Astrocyte (in vitro differentiated cells and primary cell): Measurements from ENCODE around the gene GDF7. TPM values are rescaled to one million over a fixed set of nuclear protein-coding genes. Genes with fewer than 3 reads are reported as not detected.

Source experiments
- DNase-seq: peaks from one replicate; pipeline ENCODE4 v3.0.0-alpha.2; 2010; ENCODE audit warnings: low read depth
- FAIRE-seq: peaks from 2 replicates; lab custom pipeline; 2011; peaks lifted over from hg19 to GRCh38; lab: Jason Lieb, UNC
- H2AFZ ChIP-seq: 2 replicates; pipeline ENCODE4 v1.6.0; 2012; ENCODE audit warnings: low read depth, low read length, inconsistent platforms
- H3K27ac ChIP-seq: 2 replicates; pipeline ENCODE4 v1.5.1; 2011; ENCODE audit warnings: low read depth, low read length, inconsistent platforms
- H3K27me3 ChIP-seq: 2 replicates; pipeline ENCODE4 v1.6.0; 2011; ENCODE audit warnings: low read length, inconsistent platforms; ENCODE audit not compliant: insufficient read depth
- H3K36me3 ChIP-seq: 2 replicates; pipeline ENCODE4 v1.5.1; 2011; ENCODE audit warnings: low read length, inconsistent platforms; ENCODE audit not compliant: insufficient read depth
- H3K4me1 ChIP-seq: 2 replicates; pipeline ENCODE4 v1.5.1; 2011; ENCODE audit warnings: low read length, inconsistent platforms; ENCODE audit not compliant: insufficient read depth
- H3K4me2 ChIP-seq: 2 replicates; pipeline ENCODE4 v1.6.0; 2012; ENCODE audit warnings: low read length, inconsistent platforms
- H3K4me3 ChIP-seq: 2 replicates; pipeline ENCODE4 v1.5.1; 2011; ENCODE audit warnings: low read depth, mild to moderate bottlenecking, low read length, inconsistent platforms; ENCODE audit not compliant: insufficient read depth
- H3K79me2 ChIP-seq: 2 replicates; pipeline ENCODE4 v1.6.0; 2012; ENCODE audit warnings: mild to moderate bottlenecking, low read length, inconsistent platforms; ENCODE audit not compliant: insufficient read depth
- H3K9ac ChIP-seq: 2 replicates; pipeline ENCODE4 v1.6.0; 2012; ENCODE audit warnings: mild to moderate bottlenecking, low read length, inconsistent platforms
- H3K9me3 ChIP-seq: 2 replicates; pipeline ENCODE4 v1.5.1; 2012; ENCODE audit warnings: low read depth, mild to moderate bottlenecking, low read length, inconsistent platforms; ENCODE audit not compliant: insufficient read depth
- H4K20me1 ChIP-seq: 2 replicates; pipeline ENCODE4 v1.6.0; 2012; ENCODE audit warnings: low read length, inconsistent platforms; ENCODE audit not compliant: insufficient read depth
- H3K27ac Mint-ChIP-seq: one replicate; pipeline ENCODE4 v1.8.0; 2021; ENCODE audit warnings: mild to moderate bottlenecking, mixed read lengths; ENCODE audit not compliant: unreplicated experiment
- H3K27me3 Mint-ChIP-seq: one replicate; pipeline ENCODE4 v1.8.0; 2021; ENCODE audit warnings: low read depth, mixed read lengths; ENCODE audit not compliant: unreplicated experiment
- H3K36me3 Mint-ChIP-seq: one replicate; pipeline ENCODE4 v1.8.0; 2021; ENCODE audit warnings: low read depth, mixed read lengths; ENCODE audit not compliant: unreplicated experiment
- H3K4me1 Mint-ChIP-seq: one replicate; pipeline ENCODE4 v1.8.0; 2021; ENCODE audit warnings: low read depth, mixed read lengths; ENCODE audit not compliant: unreplicated experiment
- H3K4me3 Mint-ChIP-seq: one replicate; pipeline ENCODE4 v1.8.0; 2021; ENCODE audit warnings: mild to moderate bottlenecking, moderate library complexity, mixed read lengths; ENCODE audit not compliant: unreplicated experiment
- H3K9me3 Mint-ChIP-seq: one replicate; pipeline ENCODE4 v1.8.0; 2021; ENCODE audit warnings: mild to moderate bottlenecking, mixed read lengths; ENCODE audit not compliant: unreplicated experiment
- CTCF ChIP-seq: IDR thresholded peaks from 2 replicates; pipeline ENCODE4 v1.5.1; 2011; ENCODE audit warnings: low read depth, mild to moderate bottlenecking, inconsistent platforms, low read length, moderate library complexity; ENCODE audit not compliant: insufficient read depth
- EZH2 ChIP-seq: IDR thresholded peaks from 2 replicates; pipeline ENCODE4 v1.6.1; 2012; ENCODE audit warnings: mild to moderate bottlenecking, low read length, inconsistent platforms; ENCODE audit not compliant: insufficient read depth
- total RNA-seq: library from RNA; stranded (reverse); gene quantifications from 2 replicates; pipeline ENCODE4 v1.2.1, GENCODE V29; 2021

Gene GDF7
- total RNA-seq, 1 donor from 2014 or later, result 1.9 TPM

GRCh38 chr2:20674309-20674965 is 7.5 kb downstream of the GDF7 start:
- Histone ChIP-seq H3K27ac (no peak overlapping the region), H4K20me1 (no peaks in the 10 kb centered on the region), H3K79me2 (no peaks in the 10 kb centered on the region), H2AFZ (no peak overlapping the region), H3K4me2 (no peak overlapping the region), H3K36me3 (no peaks in the 10 kb centered on the region), H3K4me3 (no peak overlapping the region), H3K4me1 (peaks cover 10% of the 10 kb centered on the region), H3K9me3 (no peaks in the 10 kb centered on the region), H3K27me3 (peaks cover 45% of the 10 kb centered on the region), H3K9ac (no peak overlapping the region)
- FAIRE-seq (no peak), DNase-seq (no peak)
- no peak for TF ChIP-seq EZH2
- no peak for TF ChIP-seq CTCF
- peaks cover 4% of the 10 kb centered on the region for H3K9me3 Mint-ChIP-seq
- peaks cover 2% of the 10 kb centered on the region for H3K36me3 Mint-ChIP-seq
- H3K4me3 Mint-ChIP-seq, result no peak overlapping the region
- H3K27ac Mint-ChIP-seq, result no peak overlapping the region
- H3K27me3 Mint-ChIP-seq, result peaks cover 33% of the 10 kb centered on the region
- H3K4me1 Mint-ChIP-seq, result peaks cover 4% of the 10 kb centered on the region

- peak; percentile 64 for DNase-seq
- Histone ChIP-seq H3K36me3 (no peaks in the 10 kb centered on the region), H3K9me3 (no peaks in the 10 kb centered on the region), H3K4me2 (peak overlapping the region; percentile 15), H2AFZ (no peak overlapping the region), H3K27ac (no peak overlapping the region), H3K4me1 (peaks cover 7% of the 10 kb centered on the region), H3K79me2 (no peaks in the 10 kb centered on the region), H4K20me1 (no peaks in the 10 kb centered on the region), H3K4me3 (no peak overlapping the region), H3K9ac (no peak overlapping the region), H3K27me3 (peaks cover 38% of the 10 kb centered on the region)
- TF ChIP-seq CTCF (no peak), EZH2 (no peak)
- Mint-ChIP-seq H3K27me3 (peaks cover 27% of the 10 kb centered on the region), H3K4me3 (no peak overlapping the region), H3K4me1 (peaks cover 4% of the 10 kb centered on the region), H3K27ac (no peak overlapping the region), H3K9me3 (peaks cover 4% of the 10 kb centered on the region), H3K36me3 (peaks cover 2% of the 10 kb centered on the region)
- FAIRE-seq, result peak; percentile 45
These were observed 8.2 kb downstream of the GDF7 start for GRCh38 chr2:20674974-20675679.
